C4-2B (cell line): ENCODE measurements around the gene ALPL.

Experiments used
- H3K27ac ChIP-seq: fragments of 450-650 bp; 2 replicates; pipeline ENCODE4 v1.5.1; 2017
- CTCF ChIP-seq: fragments of 450-650 bp; conservative IDR thresholded peaks from 2 replicates; pipeline ENCODE4 v1.5.1; 2017; ENCODE audit warnings: mild to moderate bottlenecking
- ZFX ChIP-seq: fragments of 450-650 bp; IDR thresholded peaks from 2 replicates; pipeline ENCODE4 v1.6.1; 2017

ALPL gene

GRCh38 chr1:21590934-21591333, 81.7 kb downstream of the ALPL start:
- TF ChIP-seq CTCF (no peak), ZFX (no peak)
- no peak overlapping the region for H3K27ac ChIP-seq

GRCh38 chr1:21592086-21592865, 83.1 kb downstream of the ALPL start:
- H3K27ac ChIP-seq = no peak overlapping the region
- no peak for TF ChIP-seq ZFX
- no peak for TF ChIP-seq CTCF

GRCh38 chr1:21593231-21593630, 84.0 kb downstream of the ALPL start:
- no peak overlapping the region for H3K27ac ChIP-seq
- TF ChIP-seq ZFX = no peak
- TF ChIP-seq CTCF = no peak

- TF ChIP-seq ZFX (no peak), CTCF (no peak)
- no peak overlapping the region for H3K27ac ChIP-seq
Observed at GRCh38 chr1:21594501-21594900, 85.3 kb downstream of the ALPL start.

- no peak overlapping the region for H3K27ac ChIP-seq
- TF ChIP-seq ZFX (no peak), CTCF (no peak; the same call in 1 of the 2 replicates)
Observed at GRCh38 chr1:21594935-21595897, 86.0 kb downstream of the ALPL start.

- H3K27ac ChIP-seq = no peak overlapping the region
- no peak for TF ChIP-seq CTCF
- no peak for TF ChIP-seq ZFX
Observed at GRCh38 chr1:21596174-21596573, 87.0 kb downstream of the ALPL start.

- H3K27ac ChIP-seq = no peak overlapping the region
- TF ChIP-seq ZFX (no peak), CTCF (no peak)
Observed at GRCh38 chr1:21596628-21597027, 87.4 kb downstream of the ALPL start.
